ENCODE measurements around the gene SIGLEC9. TPM values are rescaled to one million over a fixed set of nuclear protein-coding genes. Genes with fewer than 3 reads are reported as not detected.

The SIGLEC9 gene
- total and polyA plus RNA-seq, 2 donors (not counting 1 experiment from before 2014, with no cell fraction given): 0.72 TPM; not detected in 1

GRCh38 chr19:51157265-51157664 is 32.6 kb downstream of the SIGLEC9 start:
- ATAC-seq (ENCODE audit: low read depth) (no peak), DNase-seq (no peak)
- Histone ChIP-seq H3K36me3 (replicated peaks in 1 of 2; ENCODE audit: control extremely low read depth in 1 of 2, control insufficient read depth in 1 of 2, extremely low read depth in 1 of 2, insufficient read depth in 2 of 2, low read length in 1 of 2) (no peaks in the 10 kb centered on the region), H4K20me1 (ENCODE audit: control insufficient read depth, insufficient read depth, low read length, poor library complexity, severe bottlenecking) (no peaks in the 10 kb centered on the region), H3K4me1 (ENCODE audit: control insufficient read depth in 2 of 2, insufficient read depth in 2 of 2, low read length in 2 of 2) (no peaks in the 10 kb centered on the region), H3K79me2 (ENCODE audit: control insufficient read depth, insufficient read depth, low read length) (no peaks in the 10 kb centered on the region), H3K9me3 (ENCODE audit: control extremely low read depth in 1 of 3, control insufficient read depth in 2 of 3, insufficient read depth in 1 of 3, low read length in 2 of 3) (no peaks in the 10 kb centered on the region), H3K27ac (ENCODE audit: low read length in 2 of 2) (no peak overlapping the region), H3K9ac (ENCODE audit: low read length) (no peak overlapping the region), H3K27me3 (replicated peaks in 1 of 4; ENCODE audit: control extremely low read depth in 1 of 4, control insufficient read depth in 3 of 4, insufficient read depth in 4 of 4, low read length in 3 of 4) (peaks cover 0 to 29% (median 5%) of the 10 kb centered on the region in 4 experiments), H3K4me3 (ENCODE audit: control extremely low read depth in 1 of 5, extremely low read depth in 1 of 5, insufficient read depth in 1 of 5, low read depth in 2 of 5, low read length in 4 of 5) (no peak overlapping the region), H3K4me2 (replicated peaks; ENCODE audit: low read depth, low read length, poor library complexity, severe bottlenecking) (no peak overlapping the region), H2AFZ (ENCODE audit: insufficient read depth, low read depth, low read length, poor library complexity, severe bottlenecking) (no peak overlapping the region)
- H3K27me3 Mint-ChIP-seq: peaks cover 47% of the 10 kb centered on the region
- CTCF ChIA-PET: interaction anchor here (1.5 kb wide), 1 partner anchor 22 kb away, joined by 3 read pairs; no protein-coding TSS in a partner anchor
- H3K4me3 Mint-ChIP-seq: no peak overlapping the region
- WGBS (ENCODE audit: insufficient coverage): 50% methylated on average over 1 of the region's 2 CpGs
- intact Hi-C loops (cut with micrococcal nuclease): loop anchor here (10.0 kb wide), 1 partner anchor 92 kb away; the partner anchor contains the start of gene KLK13
- no peaks in the 10 kb centered on the region for H3K4me1 Mint-ChIP-seq
- POLR2A ChIA-PET: no interaction called here
- TF ChIP-seq CTCF (IDR thresholded peaks at IDR 0.05): no peak
- TF ChIP-seq EZH2 (IDR thresholded peaks at IDR 0.05; ENCODE audit: borderline replicate concordance, insufficient read depth, low read depth, low read length, poor library complexity, severe bottlenecking): no peak
- H3K9me3 Mint-ChIP-seq (ENCODE audit: insufficient read depth): no peaks in the 10 kb centered on the region
- H3K27ac Mint-ChIP-seq: no peak overlapping the region

- 0% methylated on average over 1 of the region's 7 CpGs for WGBS (ENCODE audit: insufficient coverage)
- H3K27me3 Mint-ChIP-seq: peaks cover 39% of the 10 kb centered on the region
- DNase-seq (peak; percentile 52), ATAC-seq (ENCODE audit: low read depth) (no peak)
- Histone ChIP-seq H3K36me3 (replicated peaks in 1 of 2; ENCODE audit: control extremely low read depth in 1 of 2, control insufficient read depth in 1 of 2, extremely low read depth in 1 of 2, insufficient read depth in 2 of 2, low read length in 1 of 2) (no peaks in the 10 kb centered on the region), H2AFZ (ENCODE audit: insufficient read depth, low read depth, low read length, poor library complexity, severe bottlenecking) (no peak overlapping the region), H3K27me3 (replicated peaks in 1 of 4; ENCODE audit: control extremely low read depth in 1 of 4, control insufficient read depth in 3 of 4, insufficient read depth in 4 of 4, low read length in 3 of 4) (peaks cover 0 to 27% (median 4%) of the 10 kb centered on the region in 4 experiments), H3K9ac (ENCODE audit: low read length) (no peak overlapping the region), H3K27ac (ENCODE audit: low read length in 2 of 2) (no peak overlapping the region), H3K4me1 (ENCODE audit: control insufficient read depth in 2 of 2, insufficient read depth in 2 of 2, low read length in 2 of 2) (no peaks in the 10 kb centered on the region), H4K20me1 (ENCODE audit: control insufficient read depth, insufficient read depth, low read length, poor library complexity, severe bottlenecking) (no peaks in the 10 kb centered on the region), H3K4me3 (ENCODE audit: control extremely low read depth in 1 of 5, extremely low read depth in 1 of 5, insufficient read depth in 1 of 5, low read depth in 2 of 5, low read length in 4 of 5) (no peak overlapping the region), H3K79me2 (ENCODE audit: control insufficient read depth, insufficient read depth, low read length) (no peaks in the 10 kb centered on the region), H3K4me2 (replicated peaks; ENCODE audit: low read depth, low read length, poor library complexity, severe bottlenecking) (no peak overlapping the region), H3K9me3 (ENCODE audit: control extremely low read depth in 1 of 3, control insufficient read depth in 2 of 3, insufficient read depth in 1 of 3, low read length in 2 of 3) (no peaks in the 10 kb centered on the region)
- ChIA-PET CTCF (interaction anchor here (1.8 to 2.0 kb wide), 2 partner anchors 10 kb away, joined by 4 to 6 read pairs; no protein-coding TSS in a partner anchor), POLR2A (no interaction called here)
- no peaks in the 10 kb centered on the region for H3K4me1 Mint-ChIP-seq
- H3K4me3 Mint-ChIP-seq: no peak overlapping the region
- no peak overlapping the region for H3K27ac Mint-ChIP-seq
- H3K9me3 Mint-ChIP-seq (ENCODE audit: insufficient read depth): no peaks in the 10 kb centered on the region
- intact Hi-C loops (cut with micrococcal nuclease): loop anchor here (10.0 kb wide), 1 partner anchor 94 kb away; the partner anchor contains the start of gene KLK13
- TF ChIP-seq CTCF (IDR thresholded peaks at IDR 0.05): peak; percentile 73
- TF ChIP-seq EZH2 (IDR thresholded peaks at IDR 0.05; ENCODE audit: borderline replicate concordance, insufficient read depth, low read depth, low read length, poor library complexity, severe bottlenecking): no peak
These were observed 33.9 kb downstream of the SIGLEC9 start for GRCh38 chr19:51158474-51159129.
